Measurements from ENCODE around the gene SPRR2A. TPM values are rescaled to one million over a fixed set of nuclear protein-coding genes. Genes with fewer than 3 reads are reported as not detected.
"Not testable (repeated sequence)": the region's sequence is repeated elsewhere in the genome, so short reads cannot be mapped to it uniquely, and the experiment has no call there.

Gene SPRR2A
- 0.96 TPM for total RNA-seq

- DNase-seq (ENCODE audit: low spot score) = no peak
Measured at GRCh38 chr1:153057375-153057774, at the start of gene SPRR2A. TSS of gene SPRR2A (minus strand) at chr1:153057512. CDS start at chr1:153056735, 777 bp downstream.

- DNase-seq (ENCODE audit: low spot score) = no peak
Measured at GRCh38 chr1:153100245-153100644, 42.9 kb upstream of the SPRR2A start.

- no peak for DNase-seq (ENCODE audit: low spot score)
Measured at GRCh38 chr1:153099461-153100045, 42.2 kb upstream of the SPRR2A start.

- DNase-seq (ENCODE audit: low spot score) = no peak
Measured at GRCh38 chr1:153095764-153096163, 38.5 kb upstream of the SPRR2A start.

- DNase-seq (ENCODE audit: low spot score) = no peak
Measured at GRCh38 chr1:153094426-153094825, 37.1 kb upstream of the SPRR2A start, which contains the start of gene SPRR2E. TSS of gene SPRR2E (minus strand) at chr1:153094526. CDS start at chr1:153093751, 775 bp downstream.

GRCh38 chr1:153087652-153088051, 30.3 kb upstream of the SPRR2A start:
- no peak for DNase-seq (ENCODE audit: low spot score)

GRCh38 chr1:153081736-153082135, 24.4 kb upstream of the SPRR2A start:
- no peak for DNase-seq (ENCODE audit: low spot score)

- no peak for DNase-seq (ENCODE audit: low spot score)
Measured at GRCh38 chr1:153072806-153073726, 15.8 kb upstream of the SPRR2A start.

GRCh38 chr1:153071511-153071910, 14.2 kb upstream of the SPRR2A start, which contains the start of gene SPRR2B:
TSS of gene SPRR2B (minus strand) at chr1:153071611. CDS start at chr1:153070839, 772 bp downstream.
- DNase-seq (ENCODE audit: low spot score) = no peak

GRCh38 chr1:153070243-153070642, 12.9 kb upstream of the SPRR2A start:
- DNase-seq (ENCODE audit: low spot score) = no peak

- DNase-seq (ENCODE audit: low spot score) = no peak
Measured at GRCh38 chr1:153058826-153059784, 1.8 kb upstream of the SPRR2A start.

- DNase-seq (ENCODE audit: low spot score) = no peak
Measured at GRCh38 chr1:153058154-153058553, 842 bp upstream of the SPRR2A start.

- not testable (repeated sequence) for DNase-seq (ENCODE audit: low spot score)
Measured at GRCh38 chr1:153056111-153056510, 1.2 kb downstream of the SPRR2A start.

GRCh38 chr1:153049211-153049610, 8.1 kb downstream of the SPRR2A start:
- DNase-seq (ENCODE audit: low spot score) = no peak

GRCh38 chr1:153040950-153041631, 16.2 kb downstream of the SPRR2A start, which contains the start of gene SPRR2D:
TSS of gene SPRR2D (minus strand) at chr1:153041120. CDS start at chr1:153040346, 774 bp downstream.
- DNase-seq (ENCODE audit: low spot score) = no peak

GRCh38 chr1:153035211-153035610, 22.1 kb downstream of the SPRR2A start:
- no peak for DNase-seq (ENCODE audit: low spot score)

- no peak for DNase-seq (ENCODE audit: low spot score)
Measured at GRCh38 chr1:153032677-153033308, 24.5 kb downstream of the SPRR2A start.

GRCh38 chr1:153032073-153032472, 25.2 kb downstream of the SPRR2A start:
- no peak for DNase-seq (ENCODE audit: low spot score)

- no peak for DNase-seq (ENCODE audit: low spot score)
Measured at GRCh38 chr1:153030895-153031294, 26.4 kb downstream of the SPRR2A start, which contains the start of gene SPRR1B. TSS of gene SPRR1B (plus strand) at chr1:153031203. CDS start at chr1:153032346, 1,143 bp downstream.

- no peak for DNase-seq (ENCODE audit: low spot score)
Measured at GRCh38 chr1:153028766-153029165, 28.5 kb downstream of the SPRR2A start.
